ENCODE data around the gene RIMKLB. TPM values are rescaled to one million over a fixed set of nuclear protein-coding genes. Genes with fewer than 3 reads are reported as not detected.

The RIMKLB gene, protein sequence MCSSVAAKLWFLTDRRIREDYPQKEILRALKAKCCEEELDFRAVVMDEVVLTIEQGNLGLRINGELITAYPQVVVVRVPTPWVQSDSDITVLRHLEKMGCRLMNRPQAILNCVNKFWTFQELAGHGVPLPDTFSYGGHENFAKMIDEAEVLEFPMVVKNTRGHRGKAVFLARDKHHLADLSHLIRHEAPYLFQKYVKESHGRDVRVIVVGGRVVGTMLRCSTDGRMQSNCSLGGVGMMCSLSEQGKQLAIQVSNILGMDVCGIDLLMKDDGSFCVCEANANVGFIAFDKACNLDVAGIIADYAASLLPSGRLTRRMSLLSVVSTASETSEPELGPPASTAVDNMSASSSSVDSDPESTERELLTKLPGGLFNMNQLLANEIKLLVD
- polyA plus RNA-seq (ENCODE audit: insufficient read length): 88.9 TPM

DNA sequence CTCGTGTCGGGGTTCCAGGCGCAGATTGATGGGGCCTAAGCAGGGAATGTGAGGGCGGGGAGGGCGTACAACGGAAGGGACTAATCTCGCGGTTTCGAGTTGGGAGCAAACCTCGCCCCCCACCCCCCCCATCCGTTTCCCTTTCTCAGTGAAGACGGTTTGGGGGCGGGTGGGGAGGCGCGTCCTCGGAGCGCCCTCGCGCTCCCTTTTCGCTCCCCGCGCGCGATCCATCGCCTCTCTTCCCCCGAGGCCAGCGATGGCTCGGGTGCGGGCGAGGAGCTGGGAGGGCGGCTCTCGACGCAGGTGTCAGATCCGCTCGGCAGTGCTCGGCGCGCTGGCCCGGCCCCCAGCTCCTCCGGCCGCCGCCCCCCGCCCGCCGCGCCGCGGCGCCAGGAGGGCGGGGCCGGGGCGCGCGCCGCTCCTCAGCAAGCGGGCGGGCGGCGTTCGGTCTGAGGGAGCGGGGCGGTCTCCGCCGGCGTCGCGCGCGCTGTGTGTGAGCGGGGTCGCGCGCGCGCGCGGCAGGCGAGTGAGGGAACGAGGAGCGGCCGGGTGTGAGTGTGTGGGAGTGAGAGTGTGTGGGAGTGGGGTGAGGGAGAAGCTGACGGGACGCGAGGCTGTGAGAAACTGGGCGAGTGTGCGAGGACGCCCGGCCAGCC, at the start of gene RIMKLB:
Gene RIMKLB (plus strand): TSS at position 516 of the 656 bp plus-strand sequence. CDS start 15,876 bp downstream, outside the sequence.
- no peak for DNase-seq (ENCODE audit: low read depth)

DNA sequence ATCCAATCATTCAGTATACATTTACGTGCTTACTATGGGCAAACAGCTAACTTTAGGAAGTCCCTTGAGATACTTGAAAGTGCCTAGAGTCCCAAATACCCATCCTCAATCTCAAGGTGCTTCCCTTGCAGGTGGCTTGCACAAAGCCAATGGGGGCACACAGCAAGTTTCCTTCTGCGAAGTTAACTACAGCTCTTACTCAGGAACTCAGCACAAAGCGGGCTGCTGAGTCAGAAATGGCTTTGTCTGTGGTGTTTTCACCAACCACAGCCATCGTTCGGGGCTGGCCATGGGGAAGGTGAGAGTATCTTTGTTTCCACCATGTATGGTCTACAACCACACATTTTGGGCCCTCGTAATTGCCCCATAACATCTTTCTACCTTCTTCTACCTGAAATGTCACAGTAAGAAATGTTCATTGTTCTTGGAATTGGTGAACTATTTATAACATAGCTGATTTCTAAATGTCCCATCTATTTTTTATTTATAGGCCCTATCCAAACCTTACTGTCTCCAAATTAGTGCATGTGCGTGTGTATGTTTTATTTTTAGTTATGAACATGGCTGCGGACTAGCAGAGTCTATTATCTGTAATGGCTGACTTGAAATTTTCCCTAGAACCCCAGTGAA, 49.1 kb upstream of the RIMKLB start:
- DNase-seq (ENCODE audit: low read depth): no peak

DNA sequence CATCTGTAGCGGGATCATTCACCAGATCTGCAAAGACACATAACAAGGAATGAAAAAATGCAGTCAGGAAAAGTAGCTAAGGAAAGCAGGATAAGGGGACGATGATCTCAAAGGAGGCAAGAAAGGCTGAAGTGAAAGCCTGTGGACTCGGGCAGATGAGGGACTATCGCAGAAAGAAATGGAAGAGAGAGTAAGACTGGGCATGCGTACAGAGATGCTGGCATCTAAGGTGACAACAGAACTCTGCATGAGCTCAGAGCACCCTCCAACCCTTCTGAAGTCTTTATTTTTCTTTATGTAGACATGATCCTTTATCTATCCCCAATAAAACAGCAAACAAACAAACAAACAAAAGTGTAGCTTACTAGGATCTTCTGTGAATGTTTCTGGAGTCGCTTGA, 42.4 kb upstream of the RIMKLB start:
- no peak for DNase-seq (ENCODE audit: low read depth)

DNA sequence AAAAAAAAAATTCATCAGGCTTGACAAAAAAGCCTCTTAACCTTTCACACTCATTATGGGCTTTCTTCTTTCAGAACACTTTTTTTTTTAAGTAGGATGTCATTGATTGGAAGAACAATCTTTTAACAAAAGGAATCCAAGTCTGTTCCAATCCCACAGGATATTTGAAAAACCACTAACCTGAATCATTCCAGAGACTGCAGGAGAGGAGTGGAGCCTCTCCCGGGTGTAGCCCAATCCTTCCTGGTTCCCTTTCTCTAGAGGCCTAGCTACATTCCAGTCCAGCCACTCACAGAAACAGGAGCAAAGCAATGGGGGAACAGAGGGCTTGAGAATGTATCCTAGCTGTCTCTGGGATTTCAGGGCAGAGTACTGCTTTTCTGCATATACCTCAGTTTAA, 39.4 kb upstream of the RIMKLB start:
- DNase-seq (ENCODE audit: low read depth): no peak

DNA sequence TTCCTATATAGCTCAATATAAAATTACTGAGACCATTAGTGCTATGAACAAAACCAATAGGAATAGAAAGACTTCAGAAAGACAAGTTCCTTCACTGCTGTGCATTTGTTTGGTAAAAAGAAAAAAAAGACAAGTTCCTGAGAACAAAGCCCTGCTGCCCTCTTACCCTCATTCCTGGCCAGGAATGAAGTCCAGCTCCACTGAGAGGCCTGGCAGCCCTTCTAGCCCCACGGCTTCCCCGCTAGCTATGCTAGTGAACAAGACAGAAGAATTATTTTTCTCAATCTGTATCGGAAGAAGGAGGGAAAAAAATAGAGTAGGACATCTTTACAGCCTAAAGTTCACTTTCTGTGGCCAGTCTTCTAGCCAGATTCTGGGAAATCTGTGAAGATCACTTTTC, 36.8 kb upstream of the RIMKLB start:
- no peak for DNase-seq (ENCODE audit: low read depth)

DNA sequence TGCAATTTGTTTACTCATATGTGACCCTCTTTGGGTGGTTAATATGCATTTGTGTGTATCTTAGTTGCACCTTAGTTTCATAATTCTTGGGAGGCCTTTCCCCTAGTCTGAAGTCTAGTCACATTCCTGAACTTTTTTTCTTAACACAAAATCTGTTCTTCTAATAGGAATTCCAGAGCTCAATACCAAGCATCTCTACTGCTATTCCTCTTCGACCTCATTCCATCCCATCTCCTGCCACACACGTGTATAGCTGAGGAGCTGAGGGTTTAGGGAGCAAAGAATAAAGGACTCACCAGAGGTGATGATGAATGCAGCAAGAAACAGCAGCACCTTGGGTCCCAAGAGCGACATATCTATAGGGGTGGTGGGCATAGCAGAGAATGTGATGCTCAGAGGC, 36.0 kb upstream of the RIMKLB start:
- no peak for DNase-seq (ENCODE audit: low read depth)

DNA sequence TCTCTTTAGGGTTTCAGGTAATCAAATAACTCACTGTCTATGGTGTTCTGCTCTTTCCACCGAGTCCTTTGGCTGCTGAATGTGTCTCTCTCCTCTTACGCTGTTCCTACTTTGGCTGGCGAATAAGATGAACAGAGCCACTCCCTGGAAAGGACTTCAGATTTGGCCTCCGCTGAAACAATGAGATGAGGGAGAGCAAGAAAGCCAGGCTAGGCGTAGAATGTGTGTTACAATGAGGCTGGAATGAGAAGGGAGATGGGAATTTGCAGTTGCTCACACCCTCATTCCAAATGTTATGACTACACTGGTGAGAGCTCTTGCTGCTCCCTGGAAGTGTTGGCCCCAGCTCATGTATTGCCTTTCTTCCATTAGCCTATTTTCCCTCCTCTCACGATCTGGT, 35.2 kb upstream of the RIMKLB start, which contains the start of gene MFAP5:
Gene MFAP5 (minus strand): TSS at position 234 of the 400 bp plus-strand sequence. CDS start 722 bp downstream, outside the sequence.
- peak; percentile 87 for DNase-seq (ENCODE audit: low read depth)

DNA sequence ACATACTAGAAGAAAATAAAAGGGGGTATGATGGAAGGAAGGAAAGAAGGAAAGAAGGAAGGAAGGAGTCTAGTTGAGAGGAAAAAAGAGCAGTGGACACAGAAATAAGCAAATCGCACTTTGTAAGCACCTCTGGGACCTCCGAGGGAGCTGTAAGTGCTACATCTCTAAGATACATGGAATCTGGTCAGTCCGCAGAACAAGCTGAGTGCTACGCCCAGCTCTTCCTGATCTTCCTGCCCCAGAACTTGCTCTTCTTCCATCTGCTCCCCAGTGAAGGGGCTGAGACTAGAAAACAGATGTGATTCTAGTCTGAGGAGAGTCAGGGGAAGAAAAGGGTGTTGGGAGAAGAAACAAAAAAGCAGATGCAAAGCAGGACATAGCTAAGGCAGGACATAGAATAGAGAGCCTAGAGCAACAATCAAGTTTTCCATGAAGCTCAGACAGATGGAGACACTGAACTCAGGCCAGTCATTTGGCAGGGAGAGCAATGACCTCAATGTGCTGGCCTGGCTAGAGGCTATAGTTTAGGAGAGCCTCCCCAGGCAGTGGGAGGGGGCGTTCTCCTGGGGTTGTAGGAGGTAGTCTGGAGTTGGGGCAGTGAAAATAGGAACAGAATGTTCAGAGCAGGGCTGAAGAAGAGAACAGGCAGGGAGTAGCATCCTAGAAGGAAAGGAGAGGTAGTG, 33.4 kb upstream of the RIMKLB start:
- DNase-seq (ENCODE audit: low read depth): peak; percentile 97

DNA sequence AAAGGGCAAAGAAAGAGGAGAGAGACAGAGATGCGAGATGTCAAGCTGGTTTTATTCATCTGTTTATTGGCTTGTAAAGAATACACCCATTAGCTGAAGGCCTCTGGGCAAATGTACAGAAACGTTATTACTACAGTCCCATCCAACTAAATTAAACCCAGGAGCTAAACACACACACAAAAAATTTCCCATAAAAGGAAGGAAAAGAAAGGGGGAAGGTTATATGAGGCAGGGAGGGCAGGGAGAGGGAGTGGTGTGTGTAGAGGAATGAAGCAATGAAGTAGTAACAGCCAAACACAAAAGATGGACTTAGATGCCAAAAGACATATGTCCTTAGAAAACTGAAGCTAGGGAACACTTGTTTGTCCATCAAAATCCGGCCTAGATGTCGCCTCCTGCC, 32.0 kb upstream of the RIMKLB start:
- DNase-seq (ENCODE audit: low read depth): peak; percentile 57

DNA sequence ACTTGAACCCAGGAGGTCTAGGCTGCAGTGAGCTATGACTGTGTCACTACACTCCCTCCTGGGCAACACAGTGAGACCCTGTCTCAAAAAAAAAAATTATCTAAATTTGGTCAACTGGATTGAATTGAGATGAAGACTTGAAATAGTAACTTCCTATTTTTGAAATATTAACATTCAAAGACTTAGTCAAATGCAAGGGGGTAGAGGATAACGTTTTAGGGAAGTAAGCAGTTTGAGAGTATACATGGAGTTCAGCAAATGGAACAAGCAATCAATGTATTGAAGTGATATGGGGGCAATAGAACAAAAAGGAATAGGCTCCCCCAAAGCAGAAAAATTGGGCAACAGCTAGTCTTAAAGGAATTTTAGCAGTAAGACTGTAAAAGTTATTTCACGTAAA, 30.5 kb upstream of the RIMKLB start:
- DNase-seq (ENCODE audit: low read depth): no peak

DNA sequence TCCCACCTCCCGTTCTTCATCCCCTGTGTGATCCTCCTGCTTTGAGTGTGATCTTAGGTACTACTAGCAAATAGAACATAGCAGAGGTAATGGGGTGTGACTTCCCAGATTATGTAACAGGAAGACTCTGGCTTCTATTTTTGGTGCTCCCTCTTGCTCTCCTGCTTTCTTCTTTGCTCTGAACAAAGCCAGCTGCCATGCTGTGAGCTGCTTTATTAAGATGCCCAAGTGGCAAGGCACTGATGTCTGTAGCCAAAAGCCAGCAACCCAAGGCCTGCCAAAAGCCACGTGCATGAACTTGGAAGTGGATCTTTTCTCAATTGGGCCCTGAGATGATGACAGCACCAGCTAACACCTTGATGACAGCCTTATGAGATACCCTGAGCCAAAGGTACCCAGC, 29.4 kb upstream of the RIMKLB start:
- DNase-seq (ENCODE audit: low read depth): no peak

DNA sequence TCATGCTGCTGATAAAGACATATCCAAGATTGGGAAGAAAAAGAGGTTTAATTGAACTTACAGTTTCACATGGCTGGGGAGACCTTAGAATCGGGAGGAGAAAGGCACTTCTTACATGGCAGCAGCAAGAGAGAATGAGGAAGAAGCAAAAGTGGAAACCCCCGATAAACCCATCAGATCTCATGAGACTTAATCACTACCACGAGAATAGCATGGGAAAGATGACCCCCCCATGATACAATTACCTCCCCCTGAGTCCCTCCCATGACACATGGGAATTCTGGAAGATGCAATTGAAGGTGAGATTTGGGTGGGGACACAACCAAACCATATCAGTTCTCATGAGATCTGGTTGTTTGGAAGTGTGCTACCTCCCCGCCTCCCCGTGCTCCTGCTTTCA, 25.4 kb upstream of the RIMKLB start:
- DNase-seq (ENCODE audit: low read depth): no peak

DNA sequence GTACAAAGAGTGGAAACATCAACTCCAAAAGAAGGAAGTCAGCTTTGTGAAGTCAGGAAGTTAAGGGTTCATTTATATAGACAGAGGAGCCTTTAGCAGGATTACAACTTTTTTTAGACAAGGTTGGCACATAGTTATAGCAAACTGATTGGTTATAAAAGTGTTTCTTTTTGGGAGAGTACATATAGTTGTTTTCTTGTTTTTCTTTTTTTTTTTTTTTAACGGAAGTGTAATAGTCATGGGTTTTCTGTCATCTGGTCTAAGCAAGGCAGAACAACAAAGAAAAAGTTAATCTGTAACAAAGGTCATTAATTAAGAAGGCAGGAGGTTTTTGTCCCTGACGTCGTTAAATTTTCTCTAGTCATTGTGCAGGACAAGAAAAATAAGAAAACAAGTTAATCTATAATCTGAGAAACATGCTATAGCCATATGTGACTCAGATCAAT, 22.2 kb upstream of the RIMKLB start:
- DNase-seq (ENCODE audit: low read depth): no peak

DNA sequence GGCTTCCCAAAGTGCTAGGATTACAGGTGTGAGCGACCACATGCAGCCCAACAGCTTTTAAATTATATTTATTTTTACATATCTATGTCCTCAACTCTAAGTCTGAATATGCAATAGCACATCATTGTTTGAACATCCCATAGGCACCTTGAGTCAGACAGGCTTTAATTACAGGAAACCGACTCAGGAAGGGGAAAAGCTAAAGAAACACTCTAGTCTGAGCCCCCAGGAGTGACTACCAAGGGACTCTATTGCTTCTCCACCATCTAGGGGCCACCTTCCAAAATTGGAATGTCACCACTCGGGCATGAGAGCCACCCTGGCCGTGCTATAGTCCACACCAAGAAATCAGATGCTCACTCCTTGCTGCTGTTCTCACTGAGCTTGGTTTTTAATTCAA, 21.1 kb upstream of the RIMKLB start:
- DNase-seq (ENCODE audit: low read depth): no peak

DNA sequence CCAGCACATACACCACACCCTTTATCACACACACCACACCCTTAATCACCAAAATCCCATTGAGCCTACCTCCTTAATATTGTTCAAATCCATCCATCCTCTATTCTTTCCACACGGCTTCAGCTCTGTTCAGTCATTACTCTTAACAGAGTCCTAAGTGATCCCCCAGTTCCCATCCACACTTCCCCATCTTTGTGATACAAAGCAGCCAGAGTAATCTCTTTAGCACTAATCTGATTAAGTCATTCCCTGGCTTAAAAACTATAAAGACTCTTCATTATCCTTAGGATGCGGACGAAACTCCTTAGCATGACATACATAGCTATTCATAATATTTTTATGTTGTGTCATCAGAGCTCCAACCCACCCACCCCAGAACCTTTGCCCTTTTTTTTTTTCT, 20.4 kb upstream of the RIMKLB start:
- no peak for DNase-seq (ENCODE audit: low read depth)

DNA sequence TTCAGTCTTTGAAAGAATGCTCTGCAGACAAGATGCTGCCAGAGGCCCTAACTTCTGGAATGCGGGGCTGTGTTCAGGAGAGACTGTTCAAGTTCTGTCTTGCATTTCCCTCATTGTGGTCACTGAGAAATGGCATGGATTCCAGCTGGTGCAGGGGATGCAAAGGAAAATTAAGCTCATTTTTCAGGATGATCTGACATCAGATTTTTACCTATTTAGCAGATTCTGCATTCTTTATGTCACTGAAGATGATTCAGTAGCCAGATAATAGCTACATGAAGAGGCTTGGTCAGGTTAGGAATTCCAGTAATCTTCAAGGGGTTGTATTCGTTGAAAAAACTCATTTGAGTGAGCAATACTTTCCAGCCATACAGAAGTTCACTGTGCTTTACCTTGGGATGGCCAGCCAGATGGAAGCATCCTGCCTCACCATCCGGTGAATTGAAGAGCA, 19.1 kb upstream of the RIMKLB start:
- no peak for DNase-seq (ENCODE audit: low read depth)

DNA sequence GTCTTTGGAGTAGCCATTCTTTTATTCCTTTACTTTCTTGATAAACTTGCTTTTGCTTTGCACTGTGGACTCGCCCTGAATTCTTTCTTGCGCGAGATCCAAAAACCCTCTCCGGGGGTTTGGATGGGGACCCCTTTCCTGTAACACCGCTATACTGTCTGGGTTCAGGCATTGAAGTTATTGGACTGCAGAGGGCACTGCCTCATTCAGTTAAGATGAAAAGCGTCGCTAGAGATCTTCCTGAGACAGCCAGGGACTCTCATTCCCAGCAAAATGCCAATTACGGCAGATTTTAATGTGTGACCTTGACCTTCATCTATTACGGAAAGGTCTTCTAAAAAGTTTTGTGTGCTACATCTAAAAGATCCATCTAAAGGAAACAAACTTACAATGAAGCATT, 17.3 kb upstream of the RIMKLB start:
- DNase-seq (ENCODE audit: low read depth): no peak

DNA sequence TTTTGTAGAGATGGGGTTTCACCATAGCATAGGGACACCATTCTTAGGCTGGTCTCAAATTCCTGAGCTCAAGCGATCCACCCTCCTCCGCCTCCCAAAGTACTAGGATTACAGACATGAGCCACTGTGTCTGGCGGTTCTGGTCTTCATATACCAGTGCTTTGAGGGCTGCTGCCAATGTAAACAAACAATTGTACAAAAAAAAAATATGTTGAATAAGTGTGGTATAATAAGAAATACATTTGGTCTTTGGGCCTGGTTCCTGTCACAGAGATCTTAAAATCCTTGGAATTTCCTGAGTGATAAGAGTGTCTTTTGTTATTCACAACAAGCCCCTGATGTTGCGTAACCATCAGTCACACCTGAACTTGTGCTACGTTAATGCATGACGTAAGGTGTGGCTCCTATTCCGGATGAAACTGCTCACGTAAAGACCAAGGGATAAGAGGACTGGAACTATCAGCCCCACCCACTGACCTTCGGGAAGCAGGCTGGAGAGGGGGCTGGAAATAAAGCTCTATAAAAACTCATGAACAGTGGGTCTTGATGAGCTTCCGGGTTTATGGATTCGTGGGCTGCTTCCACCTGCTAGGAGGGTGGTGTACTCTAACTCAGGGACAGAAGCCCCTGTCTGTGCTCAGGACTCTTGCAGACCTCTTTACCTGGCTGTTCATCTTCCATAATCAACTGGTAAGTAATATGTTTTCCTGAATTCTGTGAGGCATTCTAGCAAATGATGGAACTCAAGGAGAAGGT, 16.5 kb upstream of the RIMKLB start:
- DNase-seq (ENCODE audit: low read depth): no peak

DNA sequence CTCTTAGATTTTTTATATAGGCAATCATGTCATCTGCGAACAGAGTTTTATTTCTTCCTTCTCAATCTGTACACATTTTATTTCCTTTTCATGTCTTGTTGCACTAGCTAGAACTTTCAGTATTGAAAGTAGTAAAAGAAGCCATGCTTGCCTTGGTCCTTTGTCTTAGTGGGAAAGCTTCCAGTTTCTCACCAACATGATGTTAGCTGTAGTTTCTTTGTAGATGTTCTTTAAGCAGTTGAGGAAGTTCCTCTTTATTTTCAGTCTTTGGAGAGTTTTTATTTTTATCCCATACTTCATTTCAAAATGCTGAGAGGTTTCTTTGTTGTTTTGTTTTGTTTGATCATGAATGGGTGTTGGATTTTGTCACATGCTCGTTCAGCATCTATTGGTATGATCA, 12.7 kb upstream of the RIMKLB start:
- DNase-seq (ENCODE audit: low read depth): no peak

DNA sequence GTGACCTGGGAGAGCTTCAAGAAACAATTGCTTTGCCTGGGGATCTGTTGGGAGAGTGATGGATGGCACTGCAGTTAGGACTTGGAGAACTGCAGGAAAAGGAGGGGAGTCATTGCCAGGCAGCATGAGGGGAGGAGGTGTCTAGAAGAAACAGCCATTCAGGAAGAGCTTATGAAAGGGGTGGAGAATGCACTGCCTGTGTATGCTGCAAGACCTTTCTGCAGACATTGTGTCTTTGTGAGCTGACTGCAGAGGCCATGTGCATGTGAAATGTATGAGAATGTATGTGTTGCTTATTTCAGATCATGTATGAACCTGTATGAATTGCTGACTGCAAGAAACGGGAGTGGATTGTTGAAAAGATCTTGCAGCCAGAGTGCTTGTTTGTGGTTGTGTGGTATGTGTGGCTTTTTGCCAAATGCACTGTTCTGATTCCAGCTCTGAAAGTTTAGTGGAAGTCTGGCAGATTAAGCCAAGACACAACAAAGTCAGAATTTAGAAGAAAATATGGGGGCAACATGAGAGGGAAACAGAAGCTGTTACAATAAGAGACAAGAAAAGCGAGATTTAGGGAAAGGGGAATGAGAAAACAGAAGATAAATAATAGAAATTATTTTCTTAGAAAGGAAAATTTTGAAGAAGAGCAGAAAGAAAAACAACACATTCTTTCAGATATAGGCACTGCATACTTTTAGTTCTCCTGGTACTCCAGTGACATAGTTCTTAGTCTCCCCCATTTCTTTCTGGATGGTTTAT, 9.8 kb upstream of the RIMKLB start:
- no peak for DNase-seq (ENCODE audit: low read depth)

DNA sequence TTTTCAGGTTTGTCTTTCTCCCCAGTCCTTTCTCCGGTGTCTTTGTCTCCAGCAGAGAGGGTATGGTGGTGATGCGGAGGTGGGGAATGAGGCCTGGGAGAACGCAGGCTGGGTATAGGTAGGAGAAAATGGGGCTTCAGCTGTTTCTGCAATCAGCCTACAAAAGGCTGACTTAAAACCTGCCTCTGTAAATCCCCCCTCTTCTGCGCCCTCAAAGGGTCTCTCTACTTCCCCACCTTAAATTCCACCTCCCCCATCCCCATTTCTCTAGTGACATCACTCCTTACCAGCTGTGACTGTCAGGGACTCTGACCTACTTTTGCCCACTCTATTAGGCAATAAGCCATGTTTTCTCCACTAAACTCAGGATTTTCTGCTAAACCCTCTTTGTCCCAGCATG, 8.1 kb upstream of the RIMKLB start:
- DNase-seq (ENCODE audit: low read depth): no peak
